ENCODE data around the gene NXPH1. TPM values are rescaled to one million over a fixed set of nuclear protein-coding genes. Genes with fewer than 3 reads are reported as not detected.

The NXPH1 gene
- polyA plus RNA-seq, 1 experiment = not detected

GRCh38 chr7:8762803-8763202 is 329.4 kb downstream of the NXPH1 start:
- no peak for TF ChIP-seq CTCF (IDR thresholded peaks at IDR 0.05; ENCODE audit: insufficient read depth, low read depth, low read length)
- ChIA-PET CTCF (no interaction called here), POLR2A (no interaction called here)
- H3K27me3 ChIP-seq (ENCODE audit: control insufficient read depth, insufficient read depth, low read length) = no peaks in the 10 kb centered on the region
- H3K36me3 ChIP-seq (ENCODE audit: control insufficient read depth, insufficient read depth, low read length) = no peaks in the 10 kb centered on the region
- DNase-seq (ENCODE audit: low read depth) = no peak
- no peak overlapping the region for H3K4me3 ChIP-seq (ENCODE audit: low read depth, low read length)

- Histone ChIP-seq H3K4me3 (ENCODE audit: low read depth, low read length) (no peak overlapping the region), H3K27me3 (ENCODE audit: control insufficient read depth, insufficient read depth, low read length) (no peaks in the 10 kb centered on the region), H3K36me3 (ENCODE audit: control insufficient read depth, insufficient read depth, low read length) (no peaks in the 10 kb centered on the region)
- CTCF ChIA-PET = no interaction called here
- no peak for DNase-seq (ENCODE audit: low read depth)
- TF ChIP-seq CTCF (IDR thresholded peaks at IDR 0.05; ENCODE audit: insufficient read depth, low read depth, low read length) = no peak
- POLR2A ChIA-PET = no interaction called here
These were observed 332.0 kb downstream of the NXPH1 start for GRCh38 chr7:8765374-8765773.

GRCh38 chr7:8773518-8773917 is 340.1 kb downstream of the NXPH1 start:
- POLR2A ChIA-PET = no interaction called here
- Histone ChIP-seq H3K36me3 (ENCODE audit: control insufficient read depth, insufficient read depth, low read length) (no peaks in the 10 kb centered on the region), H3K4me3 (ENCODE audit: low read depth, low read length) (no peak overlapping the region), H3K27me3 (ENCODE audit: control insufficient read depth, insufficient read depth, low read length) (no peaks in the 10 kb centered on the region)
- no peak for TF ChIP-seq CTCF (IDR thresholded peaks at IDR 0.05; ENCODE audit: insufficient read depth, low read depth, low read length)
- no peak for DNase-seq (ENCODE audit: low read depth)
- CTCF ChIA-PET = no interaction called here

DNA sequence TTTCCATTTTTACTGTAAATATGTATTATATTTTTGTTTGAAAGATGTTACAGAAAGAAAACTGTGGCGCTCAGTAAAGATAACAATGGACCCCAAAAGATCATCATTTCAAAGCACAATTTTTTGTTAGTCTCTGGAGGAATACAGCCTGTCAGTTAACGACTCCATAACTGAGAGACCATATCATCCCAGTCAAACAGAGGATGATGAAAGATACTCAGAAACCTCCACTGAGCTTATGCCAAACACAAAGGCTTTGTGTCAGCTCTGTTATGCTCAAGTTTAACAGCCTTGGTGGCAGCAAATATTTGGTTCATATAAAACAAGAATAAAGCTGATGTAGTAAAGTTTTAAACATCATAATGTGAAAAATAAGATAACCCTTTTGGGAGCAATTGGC is 345.1 kb downstream of the NXPH1 start:
- Histone ChIP-seq H3K4me3 (ENCODE audit: low read depth, low read length) (no peak overlapping the region), H3K27me3 (ENCODE audit: control insufficient read depth, insufficient read depth, low read length) (no peaks in the 10 kb centered on the region), H3K36me3 (ENCODE audit: control insufficient read depth, insufficient read depth, low read length) (no peaks in the 10 kb centered on the region)
- DNase-seq (ENCODE audit: low read depth) = no peak
- POLR2A ChIA-PET = no interaction called here
- CTCF ChIA-PET = interaction anchor here (0.6 kb wide), 2 partner anchors 963 to 1960 kb away, joined by 3 to 4 read pairs; no protein-coding TSS in a partner anchor
- no peak for TF ChIP-seq CTCF (IDR thresholded peaks at IDR 0.05; ENCODE audit: insufficient read depth, low read depth, low read length)

DNA sequence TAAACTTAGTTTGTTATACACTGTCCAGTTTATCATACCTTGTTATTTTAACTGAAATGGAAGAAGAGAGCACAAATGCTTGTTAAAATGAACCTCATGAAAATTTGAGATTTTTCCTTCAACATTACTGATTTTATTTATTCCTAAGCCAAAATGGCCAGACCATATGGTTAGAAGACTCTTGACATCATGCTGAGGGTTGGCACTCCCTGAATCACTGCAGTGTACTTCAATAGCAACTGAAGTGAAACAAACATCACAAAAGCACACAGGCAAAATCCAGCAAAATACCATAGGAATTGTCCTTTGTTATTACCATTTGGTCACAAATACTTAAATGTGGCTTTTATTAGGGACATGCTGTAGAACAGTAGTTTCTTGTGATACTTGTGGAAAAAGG is 347.8 kb downstream of the NXPH1 start:
- CTCF ChIA-PET = no interaction called here
- POLR2A ChIA-PET = no interaction called here
- Histone ChIP-seq H3K36me3 (ENCODE audit: control insufficient read depth, insufficient read depth, low read length) (no peaks in the 10 kb centered on the region), H3K4me3 (ENCODE audit: low read depth, low read length) (no peak overlapping the region), H3K27me3 (ENCODE audit: control insufficient read depth, insufficient read depth, low read length) (no peaks in the 10 kb centered on the region)
- no peak for TF ChIP-seq CTCF (IDR thresholded peaks at IDR 0.05; ENCODE audit: insufficient read depth, low read depth, low read length)
- DNase-seq (ENCODE audit: low read depth) = no peak
